GM18499 (cell line): Measurements from ENCODE around the gene DLG2.

Experiments
- ATAC-seq: cut with Tn5 transposase; IDR thresholded peaks from one replicate; pipeline ENCODE4 v1.9.1; 2021; ENCODE audit warnings: moderate number of reproducible peaks; ENCODE audit not compliant: insufficient read depth, unreplicated experiment

Gene DLG2

GRCh38 chr11:84724256-84724655 is 902.9 kb downstream of the DLG2 start:
- no peak for ATAC-seq

- no peak for ATAC-seq
Observed at GRCh38 chr11:84722583-84723108, 904.5 kb downstream of the DLG2 start.

- no peak for ATAC-seq
Observed at GRCh38 chr11:84721561-84721961, 905.6 kb downstream of the DLG2 start.

DNA sequence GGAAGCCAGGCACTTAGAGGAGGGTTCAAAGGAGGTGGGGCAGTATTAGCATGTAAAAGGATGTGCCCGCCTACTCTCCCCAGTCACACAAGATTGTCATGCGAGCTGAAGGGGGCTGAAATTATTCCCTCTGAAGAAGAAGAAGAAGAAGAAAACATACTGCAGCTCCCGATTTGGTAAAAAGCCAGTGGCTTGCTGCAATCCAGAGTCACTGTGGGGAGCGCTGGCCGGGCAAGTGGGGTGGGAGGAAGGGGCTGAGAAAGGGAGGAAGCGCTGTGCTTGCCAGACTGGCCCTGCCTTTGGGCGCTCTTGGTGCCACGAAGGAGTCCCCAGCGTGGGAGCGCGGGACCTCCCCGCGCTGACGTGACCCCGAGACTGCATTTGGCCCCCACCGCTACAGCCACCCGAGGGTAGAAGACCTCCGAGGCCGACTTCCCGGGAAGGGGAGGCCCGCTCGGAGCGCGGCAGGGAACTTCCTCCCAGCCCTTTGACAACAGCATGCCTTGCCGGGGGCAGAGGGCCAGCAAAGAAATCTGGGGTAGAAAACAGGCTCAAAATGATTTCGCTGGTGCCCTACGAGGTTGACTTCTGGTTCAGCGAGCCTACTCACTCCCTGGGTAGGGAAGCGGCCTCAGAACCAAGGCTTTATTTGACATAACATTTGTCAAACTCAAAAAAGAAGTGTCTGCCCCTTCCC is 906.3 kb downstream of the DLG2 start:
- no peak for ATAC-seq

- no peak for ATAC-seq
Observed at GRCh38 chr11:84719935-84720577, 907.1 kb downstream of the DLG2 start.

DNA sequence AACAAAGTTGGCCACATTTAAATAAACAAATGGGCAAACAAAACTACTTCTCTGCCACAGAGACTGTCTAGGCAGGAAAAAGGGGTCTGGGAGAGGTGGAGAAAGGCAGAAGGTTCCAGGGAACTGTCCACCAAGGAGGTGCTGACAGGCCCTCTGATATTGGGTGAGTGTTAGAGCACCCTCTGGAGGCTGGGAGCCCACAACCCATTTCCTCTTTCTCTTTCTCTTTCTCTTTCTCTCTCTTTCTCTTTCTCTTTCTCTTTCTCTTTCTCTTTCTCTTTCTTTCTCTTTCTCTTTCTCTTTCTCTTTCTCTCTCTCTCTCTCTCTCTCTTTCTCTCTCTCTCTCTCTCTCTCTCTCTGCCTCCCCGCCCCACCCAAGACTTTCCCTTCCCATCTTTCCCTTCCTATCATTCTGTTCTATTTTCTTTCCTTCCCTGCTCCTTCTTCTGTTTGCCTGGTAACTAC is 912.8 kb downstream of the DLG2 start:
- no peak for ATAC-seq

- no peak for ATAC-seq
Observed at GRCh38 chr11:84691830-84692229, 935.3 kb downstream of the DLG2 start.

- ATAC-seq = no peak
Observed at GRCh38 chr11:84687433-84687832, 939.7 kb downstream of the DLG2 start.

GRCh38 chr11:84686716-84687115 is 940.4 kb downstream of the DLG2 start:
- no peak for ATAC-seq

DNA sequence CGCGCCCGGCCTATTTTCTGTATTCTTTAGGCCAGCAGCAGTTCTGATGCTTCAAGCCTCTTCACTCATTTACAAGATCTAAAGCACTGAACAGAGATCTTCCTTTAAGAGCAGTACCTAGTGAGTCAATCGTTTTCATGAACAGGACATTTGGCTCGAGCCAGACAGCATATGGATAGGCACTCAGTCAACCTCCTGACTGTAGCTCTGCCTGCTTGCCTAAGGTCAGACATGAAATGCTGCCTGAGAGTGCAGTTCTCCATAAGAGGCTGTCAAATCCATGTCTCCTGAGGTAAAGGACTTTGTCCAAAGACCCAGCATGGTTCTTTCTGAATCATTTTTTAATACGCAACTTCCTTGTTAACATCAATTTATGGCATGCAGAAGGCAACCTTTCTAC is 941.2 kb downstream of the DLG2 start:
- ATAC-seq = no peak

DNA sequence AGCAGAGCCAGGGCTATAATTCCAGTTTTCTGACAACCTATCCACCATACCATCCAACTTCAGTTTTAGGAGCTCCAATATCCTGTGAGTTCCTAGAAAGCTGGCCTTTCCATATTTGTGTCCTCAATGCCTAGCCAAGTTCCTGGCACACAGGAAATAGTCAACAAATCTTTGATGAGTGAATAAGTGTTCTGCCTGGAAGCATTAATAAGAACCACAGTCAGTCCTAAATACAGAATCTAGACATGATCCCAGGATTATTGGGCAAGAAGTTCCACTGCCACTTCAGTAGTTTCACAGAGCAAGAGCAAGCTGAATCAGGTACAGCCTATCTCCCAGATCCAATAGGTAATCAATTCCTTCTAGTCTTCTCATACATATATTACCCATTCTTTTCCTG is 942.0 kb downstream of the DLG2 start:
- ATAC-seq = no peak

GRCh38 chr11:84681456-84681855 is 945.7 kb downstream of the DLG2 start:
- no peak for ATAC-seq

GRCh38 chr11:84675396-84676025 is 951.6 kb downstream of the DLG2 start:
- ATAC-seq = no peak

DNA sequence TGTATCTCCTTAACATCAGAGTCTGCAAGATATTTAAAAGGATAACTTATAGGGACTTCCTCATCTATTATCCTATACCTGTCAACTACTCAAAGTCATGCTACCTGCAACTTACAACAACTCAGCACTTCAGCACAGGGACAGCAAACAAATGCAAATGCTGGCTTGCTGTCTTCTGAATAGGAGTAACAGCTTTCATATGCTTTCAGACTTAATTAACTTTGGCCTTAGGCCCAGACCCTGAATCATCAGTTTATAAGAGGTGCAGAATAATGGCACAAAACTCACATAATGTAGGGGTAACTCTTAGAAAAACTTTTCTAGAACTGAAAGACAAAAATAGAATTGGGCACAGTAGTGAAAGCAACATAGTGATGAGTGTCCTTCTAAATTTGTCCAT is 953.4 kb downstream of the DLG2 start:
- ATAC-seq = no peak

GRCh38 chr11:84671325-84671999 is 955.7 kb downstream of the DLG2 start:
- no peak for ATAC-seq

DNA sequence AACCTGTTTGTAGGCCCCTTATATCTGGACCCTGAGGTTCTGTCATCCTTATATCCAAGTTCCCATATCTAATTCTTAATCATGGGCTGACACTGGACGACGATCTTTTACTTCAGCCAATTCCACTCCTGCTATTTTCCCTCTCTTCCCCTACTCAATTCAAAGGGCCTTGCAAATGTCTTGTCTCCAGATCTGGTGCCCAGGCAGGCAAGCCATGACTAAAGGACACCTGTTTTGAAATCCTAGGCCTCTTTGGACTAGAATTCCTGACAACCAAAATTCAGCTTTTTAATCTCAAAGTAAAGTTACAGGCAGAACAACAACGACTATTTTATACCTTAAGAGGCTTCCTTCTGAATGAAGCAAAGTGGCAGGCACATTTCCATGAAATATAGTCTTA is 963.4 kb downstream of the DLG2 start:
- ATAC-seq = no peak

- no peak for ATAC-seq
Observed at GRCh38 chr11:84660257-84660977, 966.7 kb downstream of the DLG2 start.

DNA sequence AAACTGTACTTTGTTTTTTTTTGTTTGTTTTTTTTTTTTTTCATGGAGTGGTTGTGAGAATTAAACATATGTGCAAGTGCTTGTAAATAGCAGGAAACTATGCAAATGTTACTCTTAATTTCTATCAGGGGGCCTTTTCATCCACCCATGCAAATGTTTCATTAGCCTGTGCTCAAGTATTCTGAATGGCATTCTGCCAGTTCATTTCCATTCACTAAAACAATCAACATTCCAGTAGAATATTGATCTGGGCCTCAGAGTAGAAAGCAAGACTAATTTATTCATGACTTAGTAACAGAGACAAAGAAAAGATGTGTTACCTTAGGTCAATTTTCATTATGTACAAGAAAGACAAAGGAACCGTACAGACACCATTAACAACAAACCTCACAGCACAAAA is 971.4 kb downstream of the DLG2 start:
- ATAC-seq = no peak

DNA sequence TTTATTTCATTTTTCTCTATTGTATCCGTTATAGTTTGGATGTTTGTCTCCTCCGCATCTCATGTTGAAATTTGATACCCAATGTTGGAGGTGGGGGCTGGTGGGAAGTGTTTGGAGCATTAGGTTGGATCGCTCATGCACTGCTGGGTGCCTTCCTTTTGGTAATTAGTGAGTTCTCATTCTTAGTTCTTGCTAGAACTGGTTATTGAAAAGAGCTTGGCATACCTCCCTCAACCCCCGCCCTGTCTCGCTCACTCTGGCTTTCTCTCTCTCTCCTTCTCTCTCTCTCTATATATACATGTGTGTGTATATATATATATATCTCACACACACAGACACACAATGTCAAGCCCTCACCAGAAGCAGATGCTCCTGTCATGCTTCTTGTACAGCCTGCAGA is 978.7 kb downstream of the DLG2 start:
- ATAC-seq = no peak

DNA sequence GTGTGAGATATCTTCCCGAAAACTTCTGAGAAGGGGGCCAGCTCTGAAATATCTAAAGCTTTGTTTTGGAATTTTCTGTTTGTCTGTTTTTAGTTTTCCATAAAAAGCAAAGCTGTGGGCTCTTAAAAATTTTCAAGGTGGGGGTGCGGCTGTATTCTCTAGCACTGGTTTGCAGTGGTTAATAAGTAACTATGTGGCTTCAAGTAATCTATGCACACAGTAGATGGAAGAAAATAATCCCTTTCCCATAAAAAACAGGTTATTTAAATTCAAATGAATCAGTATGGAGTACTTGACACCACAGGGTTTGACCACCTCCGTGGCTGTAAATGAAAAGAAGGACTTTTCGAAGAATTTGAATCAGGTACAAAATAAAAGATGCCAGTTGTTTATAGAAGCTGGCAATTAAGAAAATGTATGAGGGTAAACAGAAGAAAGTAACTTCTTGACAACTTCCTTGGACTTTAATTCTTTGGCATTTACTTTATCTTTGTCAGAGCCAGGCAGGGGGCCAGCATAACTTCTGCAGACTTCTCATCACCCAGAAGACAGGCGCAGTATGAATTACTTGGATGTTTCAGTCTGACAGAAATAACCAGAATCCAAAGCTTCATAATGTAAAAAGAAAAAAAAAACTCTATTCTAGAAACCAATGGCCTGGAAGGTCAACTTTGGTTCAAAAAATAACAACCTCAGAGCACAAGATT is 981.0 kb downstream of the DLG2 start:
- ATAC-seq = no peak
